Colonic mucosa (tissue), 4 donors: ENCODE data around the gene EPHB6. TPM values are rescaled to one million over a fixed set of nuclear protein-coding genes. Genes with fewer than 3 reads are reported as not detected.

Experiments used
- DNase-seq: peaks from one replicate; pipeline ENCODE4 v3.0.0-alpha.2; 2020
- H3K27ac ChIP-seq: fragments of 200-600 bp; one replicate; pipeline ENCODE4 v1.8.0; 2021
- H3K27me3 ChIP-seq: fragments of 200-600 bp; one replicate; pipeline ENCODE4 v1.8.0; 2021
- H3K36me3 ChIP-seq: fragments of 200-600 bp; one replicate; pipeline ENCODE4 v1.8.0; 2021
- H3K4me1 ChIP-seq: fragments of 200-600 bp; one replicate; pipeline ENCODE4 v1.8.0; 2021; ENCODE audit warnings: mild to moderate bottlenecking
- H3K4me3 ChIP-seq: fragments of 200-600 bp; one replicate; pipeline ENCODE4 v1.8.0; 2021
- H3K9ac ChIP-seq, 2 donors: one replicate each; pipeline ENCODE4 v1.7.0; 2013; ENCODE audit warnings: control low read depth in 2 of 2, low read depth in 2 of 2, low read length in 2 of 2
- H3K9me3 ChIP-seq: fragments of 200-600 bp; one replicate; pipeline ENCODE4 v1.8.0; 2021
- CTCF ChIP-seq: fragments of 200-600 bp; IDR thresholded peaks from one replicate; pipeline ENCODE4 v1.8.0; 2022; ENCODE audit warnings: antibody characterized with exemption, mild to moderate bottlenecking
- intact Hi-C: fragments of 100-400 bp; cut with DNase I; formaldehyde crosslinking; loops from one replicate; pipeline ENCODE4 v1.14.1; 2022
- total RNA-seq, 2 donors: library from RNA; stranded (reverse); fragmentation: NEBNext Ultra II Directional in 1 of 2; extraction: Animal tissue kit (Norgen Biotek cat#: 25700) in 1 of 2; gene quantifications; one replicate each; pipeline ENCODE4 v1.2.1, GENCODE V29; 2021
- donor health status: healthy.
- donor health status: DM: no; HTN: no; CAD: no.
- donor health status: DM: no; HTN: no; CAD: no.

The EPHB6 gene
- total RNA-seq, 2 donors from 2014 or later = 1.5 to 2.3 TPM

- Histone ChIP-seq H3K9me3 (no peaks in the 10 kb centered on the region), H3K36me3 (no peaks in the 10 kb centered on the region), H3K27ac (no peak overlapping the region), H3K9ac (no peak overlapping the region), H3K27me3 (no peaks in the 10 kb centered on the region), H3K4me3 (no peak overlapping the region), H3K4me1 (no peaks in the 10 kb centered on the region)
- intact Hi-C loops = loop anchor here (5.0 kb wide), 1 partner anchor 121 kb away; no protein-coding TSS in a partner anchor
- DNase-seq = no peak
- peak; percentile 79 for TF ChIP-seq CTCF
Measured at GRCh38 chr7:142880876-142881505, 26.1 kb downstream of the EPHB6 start.

GRCh38 chr7:142881586-142882337 is 26.9 kb downstream of the EPHB6 start:
- Histone ChIP-seq H3K4me1 (no peaks in the 10 kb centered on the region), H3K27ac (no peak overlapping the region), H3K9me3 (no peaks in the 10 kb centered on the region), H3K4me3 (no peak overlapping the region), H3K36me3 (no peaks in the 10 kb centered on the region), H3K27me3 (no peaks in the 10 kb centered on the region), H3K9ac (no peak overlapping the region)
- no peak for DNase-seq
- no peak for TF ChIP-seq CTCF
- intact Hi-C loops = loop anchor here (5.0 kb wide), 1 partner anchor 121 kb away; no protein-coding TSS in a partner anchor

- no peaks in the 10 kb centered on the region for H3K27me3 ChIP-seq
- no peak overlapping the region for H3K27ac ChIP-seq
- DNase-seq = no peak
- no peak for TF ChIP-seq CTCF
- no peak overlapping the region for H3K9ac ChIP-seq
- no peaks in the 10 kb centered on the region for H3K4me1 ChIP-seq
- H3K9me3 ChIP-seq = no peaks in the 10 kb centered on the region
- intact Hi-C loops = loop anchor here (5.0 kb wide), 1 partner anchor 120 kb away; no protein-coding TSS in a partner anchor
- H3K36me3 ChIP-seq = no peaks in the 10 kb centered on the region
- no peak overlapping the region for H3K4me3 ChIP-seq
Measured at GRCh38 chr7:142882338-142882678, 27.4 kb downstream of the EPHB6 start.

GRCh38 chr7:142883145-142883544 is 28.3 kb downstream of the EPHB6 start:
- Histone ChIP-seq H3K9ac (no peak overlapping the region), H3K36me3 (no peaks in the 10 kb centered on the region), H3K27ac (no peak overlapping the region), H3K9me3 (no peaks in the 10 kb centered on the region), H3K4me3 (no peak overlapping the region), H3K4me1 (no peaks in the 10 kb centered on the region), H3K27me3 (no peaks in the 10 kb centered on the region)
- intact Hi-C loops = loop anchor here (5.0 kb wide), 1 partner anchor 119 kb away; no protein-coding TSS in a partner anchor
- no peak for TF ChIP-seq CTCF
- no peak for DNase-seq

GRCh38 chr7:142883571-142884285 is 28.9 kb downstream of the EPHB6 start:
- no peak overlapping the region for H3K27ac ChIP-seq
- no peak for TF ChIP-seq CTCF
- no peaks in the 10 kb centered on the region for H3K36me3 ChIP-seq
- intact Hi-C loops = loop anchor here (5.0 kb wide), 1 partner anchor 119 kb away; no protein-coding TSS in a partner anchor
- no peak overlapping the region for H3K4me3 ChIP-seq
- no peak overlapping the region for H3K9ac ChIP-seq
- DNase-seq = no peak
- H3K4me1 ChIP-seq = no peaks in the 10 kb centered on the region
- no peaks in the 10 kb centered on the region for H3K9me3 ChIP-seq
- H3K27me3 ChIP-seq = no peaks in the 10 kb centered on the region
